GM19023 (cell line): ENCODE measurements around the gene MAP3K1.

ENCODE experiments used
- ATAC-seq: cut with Tn5 transposase; IDR thresholded peaks from one replicate; pipeline ENCODE4 v1.9.1; 2021; ENCODE audit warnings: mild to moderate bottlenecking, moderate library complexity; ENCODE audit not compliant: unreplicated experiment

MAP3K1 gene

GRCh38 chr5:56900395-56900794, 85.0 kb downstream of the MAP3K1 start:
- ATAC-seq, result no peak

GRCh38 chr5:56900858-56901578, 85.7 kb downstream of the MAP3K1 start:
- no peak for ATAC-seq

- ATAC-seq, result peak; percentile 36
Observed at GRCh38 chr5:56908942-56909293, 93.6 kb downstream of the MAP3K1 start.

GRCh38 chr5:56909294-56910209, 94.2 kb downstream of the MAP3K1 start, which contains the start of gene SETD9:
SETD9 (plus strand) TSS chr5:56909596; CDS start chr5:56909646, 50 bp downstream.
- peak; percentile 86 for ATAC-seq

- peak; percentile 23 for ATAC-seq
Observed at GRCh38 chr5:56910210-56910965, 95.0 kb downstream of the MAP3K1 start.

GRCh38 chr5:56913766-56914165, 98.4 kb downstream of the MAP3K1 start:
- no peak for ATAC-seq

- no peak for ATAC-seq
Observed at GRCh38 chr5:56914678-56915077, 99.3 kb downstream of the MAP3K1 start.

GRCh38 chr5:56917534-56917933, 102.2 kb downstream of the MAP3K1 start:
- ATAC-seq, result no peak

GRCh38 chr5:56918054-56918453, 102.7 kb downstream of the MAP3K1 start:
- ATAC-seq, result no peak

- ATAC-seq, result no peak
Observed at GRCh38 chr5:56919942-56920662, 104.8 kb downstream of the MAP3K1 start.

- no peak for ATAC-seq
Observed at GRCh38 chr5:56922922-56923321, 107.6 kb downstream of the MAP3K1 start.

GRCh38 chr5:56934325-56934724, 119.0 kb downstream of the MAP3K1 start:
- no peak for ATAC-seq

- ATAC-seq, result no peak
Observed at GRCh38 chr5:56938858-56939257, 123.5 kb downstream of the MAP3K1 start.

GRCh38 chr5:56941981-56942380, 126.6 kb downstream of the MAP3K1 start:
- ATAC-seq, result no peak
